H1 (cell line): ENCODE measurements around the gene GMCL1. TPM values are rescaled to one million over a fixed set of nuclear protein-coding genes. Genes with fewer than 3 reads are reported as not detected.

ENCODE experiments used
- CTCF ChIA-PET: fragments of 300-600 bp; sonication (Branson Sonifier 250); formaldehyde crosslinking; loops from one replicate; lab custom pipeline; 2021; ENCODE audit not compliant: partially characterized antibody; lab: Charles Lee
- POLR2A ChIA-PET: fragments of 300-600 bp; sonication (Branson Sonifier 250); formaldehyde crosslinking; loops from one replicate; lab custom pipeline; 2021; ENCODE audit warnings: inconsistent platforms; ENCODE audit not compliant: partially characterized antibody; lab: Charles Lee
- DNase-seq, 2 experiments: peaks; one replicate each; pipeline versions ENCODE4 v3.0.0 to v3.0.0-alpha.2; 2010 to 2022; ENCODE audit warnings: low spot score in 2 of 2, low read depth in 1 of 2, mixed read lengths in 1 of 2
- FAIRE-seq: peaks from 2 replicates; lab custom pipeline; 2011; peaks lifted over from hg19 to GRCh38; lab: Jason Lieb, UNC
- H2AFZ ChIP-seq: 2 replicates; pipeline ENCODE4 v1.8.1; 2012; ENCODE audit warnings: low read length, inconsistent platforms
- H2AK5ac ChIP-seq: 2 replicates; pipeline ENCODE4 v1.6.1; 2013; ENCODE audit warnings: low read depth, low read length
- H2BK120ac ChIP-seq: replicated peaks from 2 replicates; pipeline ENCODE3; 2013; ENCODE audit warnings: low read depth, low read length, inconsistent platforms
- H2BK12ac ChIP-seq: 2 replicates; pipeline ENCODE4 v1.6.1; 2013; ENCODE audit warnings: low read depth, low read length
- H2BK15ac ChIP-seq: 2 replicates; pipeline ENCODE4 v1.6.1; 2013; ENCODE audit warnings: low read length
- H2BK20ac ChIP-seq: 2 replicates; pipeline ENCODE4 v1.6.1; 2013; ENCODE audit warnings: low read length
- H2BK5ac ChIP-seq: 2 replicates; pipeline ENCODE4 v1.6.1; 2013; ENCODE audit warnings: low read depth, low read length
- H3K14ac ChIP-seq: 2 replicates; pipeline ENCODE4 v1.6.1; 2013; ENCODE audit warnings: inconsistent platforms; ENCODE audit not compliant: insufficient read length
- H3K18ac ChIP-seq: 2 replicates; pipeline ENCODE4 v1.6.1; 2013; ENCODE audit warnings: low read length; ENCODE audit errors: extremely low read depth
- H3K23ac ChIP-seq: 2 replicates; pipeline ENCODE4 v1.6.1; 2013; ENCODE audit warnings: inconsistent platforms; ENCODE audit not compliant: insufficient read length
- H3K23me2 ChIP-seq: 2 replicates; pipeline ENCODE4 v1.6.1; 2013; ENCODE audit warnings: low read depth, low read length
- H3K27ac ChIP-seq: 2 replicates; pipeline ENCODE4 v1.6.1; 2011; ENCODE audit warnings: low read depth, low read length, inconsistent platforms
- H3K27me3 ChIP-seq, 4 experiments: replicated peaks in 1 of 4; 1 replicate in 1 of 4; 2 replicates in 3 of 4; pipeline versions ENCODE4 v1.6.1 to v1.8.1; 2011 to 2013; ENCODE audit warnings: low read length in 3 of 4, mild to moderate bottlenecking in 3 of 4, inconsistent platforms in 2 of 4, mixed read lengths in 2 of 4, moderate library complexity in 1 of 4; ENCODE audit not compliant: control insufficient read depth in 3 of 4, insufficient read depth in 3 of 4; ENCODE audit errors: extremely low read depth in 1 of 4
- H3K36me3 ChIP-seq, 4 experiments: 2 replicates each; pipeline versions ENCODE4 v1.6.1 to v1.8.1; 2011 to 2013; ENCODE audit warnings: mild to moderate bottlenecking in 4 of 4, low read length in 3 of 4, moderate library complexity in 2 of 4, control low read depth in 1 of 4, inconsistent platforms in 1 of 4; ENCODE audit not compliant: insufficient read depth in 4 of 4, control insufficient read depth in 2 of 4
- H3K4ac ChIP-seq: replicated peaks from 2 replicates; pipeline ENCODE3; 2013; ENCODE audit warnings: low read length, low read depth, mixed read lengths, inconsistent platforms; ENCODE audit not compliant: insufficient read length
- H3K4me1 ChIP-seq, 4 experiments: replicated peaks in 1 of 4; 1 replicate in 1 of 4; 2 replicates in 3 of 4; pipeline versions ENCODE4 v1.6.1 to v1.8.1; 2011 to 2013; ENCODE audit warnings: low read length in 3 of 4, inconsistent platforms in 2 of 4, mixed read lengths in 1 of 4; ENCODE audit not compliant: insufficient read depth in 4 of 4, control insufficient read depth in 3 of 4
- H3K4me2 ChIP-seq, 2 experiments: 2 replicates each; pipeline versions ENCODE4 v1.6.1 to v1.8.1; 2011 to 2013; ENCODE audit warnings: low read depth in 2 of 2, low read length in 2 of 2, control low read depth in 1 of 2, inconsistent platforms in 1 of 2, mild to moderate bottlenecking in 1 of 2; ENCODE audit not compliant: insufficient read depth in 1 of 2
- H3K4me3 ChIP-seq, 4 experiments: fragments of 200-600, 300-600 bp in 1 of 4; sonication (generic), shearing (Covaris generic), sonication (Bioruptor Twin) in 1 of 4; 2 replicates each; pipeline versions ENCODE4 v1.5.1 to v1.8.1; 2011 to 2016; ENCODE audit warnings: low read length in 4 of 4, low read depth in 3 of 4, control low read depth in 2 of 4, inconsistent platforms in 2 of 4, mild to moderate bottlenecking in 2 of 4, mixed read lengths in 1 of 4, moderate library complexity in 1 of 4; ENCODE audit not compliant: insufficient read depth in 2 of 4; ENCODE audit errors: extremely low read depth in 1 of 4
- H3K56ac ChIP-seq: replicated peaks from 2 replicates; pipeline ENCODE3; 2013; ENCODE audit warnings: low read depth, mild to moderate bottlenecking, mixed read lengths, low read length, inconsistent platforms; ENCODE audit not compliant: insufficient read length
- H3K79me1 ChIP-seq: 2 replicates; pipeline ENCODE4 v1.6.1; 2013; ENCODE audit warnings: low read depth, low read length, control low read depth
- H3K79me2 ChIP-seq, 2 experiments: 2 replicates each; pipeline versions ENCODE4 v1.6.1 to v1.8.1; 2012 to 2013; ENCODE audit warnings: low read length in 2 of 2, mild to moderate bottlenecking in 2 of 2, inconsistent platforms in 1 of 2; ENCODE audit not compliant: insufficient read depth in 2 of 2, control insufficient read depth in 1 of 2
- H3K9ac ChIP-seq, 4 experiments: replicated peaks in 1 of 4; 1 replicate in 1 of 4; 2 replicates in 3 of 4; pipeline versions ENCODE4 v1.6.1 to v1.8.1; 2011 to 2013; ENCODE audit warnings: low read depth in 3 of 4, low read length in 3 of 4, control low read depth in 2 of 4, mild to moderate bottlenecking in 2 of 4, moderate library complexity in 2 of 4, inconsistent platforms in 1 of 4; ENCODE audit errors: extremely low read depth in 1 of 4
- H3K9me3 ChIP-seq, 2 experiments: 2 replicates each; pipeline versions ENCODE4 v1.6.1 to v1.8.1; 2012 to 2013; ENCODE audit warnings: mild to moderate bottlenecking in 2 of 2, moderate library complexity in 2 of 2, control low read depth in 1 of 2, inconsistent platforms in 1 of 2, low read depth in 1 of 2, low read length in 1 of 2, mixed read lengths in 1 of 2; ENCODE audit not compliant: insufficient read depth in 2 of 2
- H4K20me1 ChIP-seq, 2 experiments: replicated peaks in 1 of 2; 2 replicates each; pipeline versions ENCODE3 to v1.8.1; 2011 to 2013; ENCODE audit warnings: inconsistent platforms in 2 of 2, low read length in 2 of 2, mild to moderate bottlenecking in 1 of 2; ENCODE audit not compliant: insufficient read depth in 2 of 2, control insufficient read depth in 1 of 2
- H4K5ac ChIP-seq: 2 replicates; pipeline ENCODE4 v1.6.1; 2013; ENCODE audit warnings: low read length, low read depth, mixed read lengths, inconsistent platforms; ENCODE audit not compliant: insufficient read length
- H4K8ac ChIP-seq: 2 replicates; pipeline ENCODE4 v1.8.0; 2013; ENCODE audit warnings: mild to moderate bottlenecking, moderate library complexity, low read length, inconsistent platforms; ENCODE audit not compliant: insufficient read depth; ENCODE audit errors: extremely low read depth
- H4K91ac ChIP-seq: replicated peaks from 2 replicates; pipeline ENCODE3; 2013; ENCODE audit warnings: low read length, mixed read lengths, inconsistent platforms; ENCODE audit not compliant: insufficient read length
- ATF2 ChIP-seq: IDR thresholded peaks from 2 replicates; pipeline ENCODE4 v1.6.1; 2012; ENCODE audit warnings: low read length, inconsistent platforms
- CBX5 ChIP-seq: fragments of 300-800, 300-1000 bp; sonication (generic); IDR thresholded peaks from 2 replicates; pipeline ENCODE4 v1.7.1; 2016; ENCODE audit warnings: antibody characterized with exemption, low read length, low read depth
- CTCF ChIP-seq, 3 experiments: IDR thresholded peaks; 1 replicate in 2 of 3; 2 replicates in 1 of 3; pipeline versions ENCODE4 v1.5.1 to v1.6.1; 2011; ENCODE audit warnings: low read length in 3 of 3, mild to moderate bottlenecking in 3 of 3, inconsistent platforms in 2 of 3, low read depth in 1 of 3, moderate library complexity in 1 of 3; ENCODE audit not compliant: insufficient read depth in 1 of 3; ENCODE audit errors: control extremely low read depth in 1 of 3
- GABPA ChIP-seq: IDR thresholded peaks from 2 replicates; pipeline ENCODE4 v1.6.1; 2011; ENCODE audit warnings: mild to moderate bottlenecking, low read length, moderate library complexity, borderline replicate concordance; ENCODE audit not compliant: insufficient read depth
- MAX ChIP-seq: IDR thresholded peaks from 2 replicates; pipeline ENCODE4 v1.6.1; 2012; ENCODE audit warnings: inconsistent platforms
- POLR2A ChIP-seq, 2 experiments: IDR thresholded peaks; 1 replicate in 1 of 2; 2 replicates in 1 of 2; pipeline ENCODE4 v1.6.1; 2011; ENCODE audit warnings: low read depth in 2 of 2, low read length in 2 of 2, mild to moderate bottlenecking in 2 of 2; ENCODE audit errors: control extremely low read depth in 1 of 2
- RAD21 ChIP-seq, 2 experiments: IDR thresholded peaks in 1 of 2; conservative IDR thresholded peaks in 1 of 2; 2 replicates each; pipeline ENCODE4 v1.6.1; 2011; ENCODE audit warnings: low read depth in 2 of 2, low read length in 2 of 2, improper control_type of control experiment in 1 of 2, inconsistent platforms in 1 of 2, mild to moderate bottlenecking in 1 of 2, moderate library complexity in 1 of 2
- TBP ChIP-seq: IDR thresholded peaks from 2 replicates; pipeline ENCODE4 v1.6.1; 2011; ENCODE audit warnings: low read depth, low read length, improper control_type of control experiment
- ZNF274 ChIP-seq: IDR thresholded peaks from 2 replicates; pipeline ENCODE4 v1.7.0; 2012; ENCODE audit warnings: low read length, borderline replicate concordance; ENCODE audit errors: extremely low read depth
- WGBS, 2 experiments: shearing (Covaris generic) in 1 of 2; methylation state at CpG; one replicate each; pipeline versions ENCODE4 v1.1.6 to v1.1.7; 2013 to 2015; ENCODE audit warnings: low lambda C conversion rate in 2 of 2, mixed read lengths in 2 of 2, inconsistent platforms in 1 of 2, low coverage in 1 of 2, missing lambda C conversion rate in 1 of 2; ENCODE audit not compliant: insufficient replicate concordance in 2 of 2, insufficient coverage in 1 of 2, insufficient read length in 1 of 2; ENCODE audit errors: extremely low coverage in 1 of 2, missing lambda C conversion rate in 1 of 2; 5-methylcytosine and 5-hydroxymethylcytosine counted together
- polyA plus RNA-seq, 7 experiments: library from polyadenylated mRNA; depleted of rRNA in 3 of 7; stranded (reverse) in 5 of 7; unstranded in 2 of 7; fragments of >200 nt in 5 of 7; fragments of 200-250 nt in 2 of 7; gene quantifications; 1 replicate in 5 of 7; 2 replicates in 1 of 7; 4 replicates in 1 of 7; pipeline versions ENCODE4 v1.2.1 to v1.2.3, GENCODE V29; 2011 to 2013; ENCODE audit warnings: missing spikeins in 2 of 7, mixed read lengths in 2 of 7
- total RNA-seq: library from RNA; stranded (reverse); fragmentation: NEBNext Ultra II Directional; extraction: Animal tissue kit (Norgen Biotek cat#: 25700); gene quantifications from 2 replicates; pipeline ENCODE4 v1.2.1, GENCODE V29; 2021

The GMCL1 gene
- total and polyA plus RNA-seq, 2 of the 8 experiments (the other 6 are each of a cell fraction or from before 2014, with no cell fraction given), result 6.5 to 21.9 TPM

- Histone ChIP-seq H3K27ac (no peak overlapping the region), H3K4me3 (no peak overlapping the region), H2AK5ac (no peak overlapping the region), H4K91ac (no peak overlapping the region), H3K56ac (no peak overlapping the region), H4K5ac (no peak overlapping the region), H2BK12ac (no peak overlapping the region), H3K27me3 (no peaks in the 10 kb centered on the region), H3K23ac (no peak overlapping the region), H3K18ac (no peak overlapping the region), H3K36me3 (peaks cover 8 to 45% (median 22%) of the 10 kb centered on the region in 4 experiments), H3K79me1 (no peaks in the 10 kb centered on the region), H2BK120ac (no peak overlapping the region), H2BK5ac (no peak overlapping the region), H3K4me1 (no peaks in the 10 kb centered on the region), H3K4me2 (no peak overlapping the region), H3K14ac (no peak overlapping the region), H3K9me3 (no peaks in the 10 kb centered on the region), H3K9ac (no peak overlapping the region), H3K23me2 (no peaks in the 10 kb centered on the region), H4K8ac (no peak overlapping the region), H3K4ac (no peak overlapping the region), H4K20me1 (no peaks in the 10 kb centered on the region), H3K79me2 (no peaks in the 10 kb centered on the region), H2AFZ (no peak overlapping the region), H2BK15ac (no peak overlapping the region), H2BK20ac (no peak overlapping the region)
- DNase-seq (no peak), FAIRE-seq (no peak)
- ChIA-PET CTCF (interaction anchor here (0.6 to 0.9 kb wide), 2 partner anchors 20 to 97 kb away, joined by 3 read pairs; no protein-coding TSS in a partner anchor), POLR2A (interaction anchor here (0.6 to 0.9 kb wide), 2 partner anchors 138 to 348 kb away, joined by 3 to 7 read pairs; no protein-coding TSS in a partner anchor)
- 95% methylated on average over 1 of the region's 1 CpG; no CpG with 5 or more reads in 1 of the 2 experiments for WGBS, 2 experiments
- TF ChIP-seq TBP, result no peak
- TF ChIP-seq CBX5, result no peak
- no peak for TF ChIP-seq GABPA
- no peak for TF ChIP-seq POLR2A (IDR thresholded peaks at IDR 0.05; ENCODE audit: control extremely low read depth in 1 of 2, low read depth in 2 of 2, low read length in 2 of 2)
- no peak for TF ChIP-seq ATF2
- TF ChIP-seq CTCF (IDR thresholded peaks at IDR 0.05; ENCODE audit: control extremely low read depth in 1 of 3, insufficient read depth in 1 of 3, low read depth in 1 of 3, low read length in 3 of 3), result no peak
- no peak for TF ChIP-seq ZNF274
- no peak for TF ChIP-seq RAD21 (IDR thresholded peaks at IDR 0.05 in 1 of 2, conservative IDR thresholded peaks at IDR 0.05 in 1 of 2; ENCODE audit: low read depth in 2 of 2, low read length in 2 of 2)
- TF ChIP-seq MAX, result no peak
These were observed 33.8 kb downstream of the GMCL1 start for GRCh38 chr2:69863298-69863697.
